ENCODE data around the gene MYLK3. TPM values are rescaled to one million over a fixed set of nuclear protein-coding genes. Genes with fewer than 3 reads are reported as not detected.

MYLK3 gene
- total RNA-seq, 1 donor from 2014 or later = 0.43 TPM

GRCh38 chr16:46662123-46662522 lies 86.0 kb downstream of the MYLK3 start:
- no peak for DNase-seq
- Histone ChIP-seq H3K27ac (no peak overlapping the region), H3K9me3 (no peaks in the 10 kb centered on the region), H3K36me3 (peaks cover 84% of the 10 kb centered on the region), H3K27me3 (no peaks in the 10 kb centered on the region), H3K4me1 (no peaks in the 10 kb centered on the region), H3K4me3 (no peak overlapping the region)
- no peak for ATAC-seq
- TF ChIP-seq, protein P1, sequence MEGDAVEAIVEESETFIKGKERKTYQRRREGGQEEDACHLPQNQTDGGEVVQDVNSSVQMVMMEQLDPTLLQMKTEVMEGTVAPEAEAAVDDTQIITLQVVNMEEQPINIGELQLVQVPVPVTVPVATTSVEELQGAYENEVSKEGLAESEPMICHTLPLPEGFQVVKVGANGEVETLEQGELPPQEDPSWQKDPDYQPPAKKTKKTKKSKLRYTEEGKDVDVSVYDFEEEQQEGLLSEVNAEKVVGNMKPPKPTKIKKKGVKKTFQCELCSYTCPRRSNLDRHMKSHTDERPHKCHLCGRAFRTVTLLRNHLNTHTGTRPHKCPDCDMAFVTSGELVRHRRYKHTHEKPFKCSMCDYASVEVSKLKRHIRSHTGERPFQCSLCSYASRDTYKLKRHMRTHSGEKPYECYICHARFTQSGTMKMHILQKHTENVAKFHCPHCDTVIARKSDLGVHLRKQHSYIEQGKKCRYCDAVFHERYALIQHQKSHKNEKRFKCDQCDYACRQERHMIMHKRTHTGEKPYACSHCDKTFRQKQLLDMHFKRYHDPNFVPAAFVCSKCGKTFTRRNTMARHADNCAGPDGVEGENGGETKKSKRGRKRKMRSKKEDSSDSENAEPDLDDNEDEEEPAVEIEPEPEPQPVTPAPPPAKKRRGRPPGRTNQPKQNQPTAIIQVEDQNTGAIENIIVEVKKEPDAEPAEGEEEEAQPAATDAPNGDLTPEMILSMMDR (IDR thresholded peaks at IDR 0.05) = no peak
- intact Hi-C loops (cut with DNase I) = no loop called here

DNA sequence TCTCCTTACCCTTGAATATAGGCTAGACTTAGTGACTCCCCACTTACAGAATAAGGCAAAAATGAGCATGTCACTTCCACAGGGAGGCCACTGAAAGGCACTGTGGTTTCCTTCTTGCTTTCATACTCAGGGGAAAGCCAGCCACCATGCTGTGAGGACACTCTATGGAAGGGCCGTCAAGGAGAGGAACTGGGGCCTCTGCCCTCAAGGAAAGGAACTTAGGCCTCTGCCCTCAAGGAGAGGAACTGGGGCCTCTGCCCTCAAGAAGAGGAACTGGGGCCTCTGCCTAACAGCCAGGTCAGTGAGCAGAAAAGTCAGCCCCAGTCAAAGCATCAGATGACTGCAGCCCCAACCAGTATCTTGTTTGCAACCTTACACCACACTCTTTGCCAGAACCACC lies 89.2 kb downstream of the MYLK3 start:
- Histone ChIP-seq H3K9me3 (no peaks in the 10 kb centered on the region), H3K36me3 (peaks cover 54% of the 10 kb centered on the region), H3K27ac (no peak overlapping the region), H3K27me3 (no peaks in the 10 kb centered on the region), H3K4me1 (no peaks in the 10 kb centered on the region), H3K4me3 (no peak overlapping the region)
- ATAC-seq (peak; percentile 99), DNase-seq (no peak)
- TF ChIP-seq, protein P1 (IDR thresholded peaks at IDR 0.05) = no peak
- intact Hi-C loops (cut with DNase I) = no loop called here

Other genes with a start within 250 kb of the MYLK3 start
- gene SHCBP1, start 127.0 kb downstream of the MYLK3 start, total RNA-seq = 1.0 TPM
- gene VPS35, start 59.2 kb downstream of the MYLK3 start, total RNA-seq = 87.6 TPM
- 0.78 TPM for gene ORC6, start 58.7 kb downstream of the MYLK3 start, total RNA-seq
- 8.2 TPM for gene C16orf87, start 82.8 kb upstream of the MYLK3 start, total RNA-seq
- 6.2 TPM for gene GPT2, start 136.0 kb upstream of the MYLK3 start, total RNA-seq
- gene DNAJA2, start 225.3 kb upstream of the MYLK3 start, total RNA-seq = 43.4 TPM